HepG2 (cell line): Measurements from ENCODE around the gene ALDH3B1. TPM values are rescaled to one million over a fixed set of nuclear protein-coding genes. Genes with fewer than 3 reads are reported as not detected.

Experiments
- ARID2 ChIP-seq: sonication (generic); formaldehyde crosslinking; IDR thresholded peaks from 2 replicates; pipeline ENCODE4 v1.8.1; 2022; ENCODE audit warnings: mild to moderate bottlenecking, missing genetic modification reagents, borderline replicate concordance
- ARNTL ChIP-seq: sonication (generic); formaldehyde crosslinking; IDR thresholded peaks from 2 replicates; pipeline ENCODE4 v1.4.0; 2020; ENCODE audit warnings: mild to moderate bottlenecking, missing genetic modification reagents
- BRCA1 ChIP-seq: sonication (generic); formaldehyde crosslinking; IDR thresholded peaks from 2 replicates; pipeline ENCODE4 v1.4.0; 2020; ENCODE audit warnings: missing genetic modification reagents
- CHCHD3 ChIP-seq: sonication (generic); formaldehyde crosslinking; IDR thresholded peaks from 2 replicates; pipeline ENCODE4 v1.8.0; 2022; ENCODE audit warnings: mild to moderate bottlenecking, missing genetic modification reagents, moderate library complexity
- DBP ChIP-seq: sonication (generic); formaldehyde crosslinking; IDR thresholded peaks from 2 replicates; pipeline ENCODE4 v1.4.0; 2020; ENCODE audit warnings: missing genetic modification reagents; ENCODE audit errors: not compliant biosample characterization
- FOXA3 ChIP-seq: IDR thresholded peaks from 2 replicates; pipeline ENCODE4 v1.6.1; 2016; ENCODE audit warnings: missing genetic modification reagents, missing compliant biosample characterization
- GABPA ChIP-seq, 2 experiments: IDR thresholded peaks; 2 replicates each; pipeline ENCODE4 v1.6.1; 2011 to 2016; ENCODE audit warnings: low read depth in 2 of 2, low read length in 1 of 2, missing biosample characterization in 1 of 2, missing genetic modification characterization in 1 of 2
- GATAD2A ChIP-seq: IDR thresholded peaks from 2 replicates; pipeline ENCODE4 v1.6.1; 2016
- HDAC1 ChIP-seq: sonication (generic); formaldehyde crosslinking; IDR thresholded peaks from 2 replicates; pipeline ENCODE4 v1.5.1; 2020; ENCODE audit warnings: mild to moderate bottlenecking, missing genetic modification reagents
- ISL2 ChIP-seq: sonication (generic); formaldehyde crosslinking; IDR thresholded peaks from 2 replicates; pipeline ENCODE4 v1.5.0; 2020; ENCODE audit warnings: missing genetic modification reagents
- KLF11 ChIP-seq: IDR thresholded peaks from 2 replicates; pipeline ENCODE4 v1.6.1; 2016; ENCODE audit warnings: missing compliant biosample characterization
- KLF9 ChIP-seq: IDR thresholded peaks from 2 replicates; pipeline ENCODE4 v1.6.1; 2016; ENCODE audit warnings: low read depth
- LCORL ChIP-seq, 2 experiments: fragments of 450-650 bp in 1 of 2; sonication (generic) in 1 of 2; formaldehyde crosslinking in 1 of 2; IDR thresholded peaks; 2 replicates each; pipeline versions ENCODE4 v1.5.0 to v1.6.1; 2017 to 2020; ENCODE audit warnings: antibody characterized with exemption in 1 of 2, missing genetic modification reagents in 1 of 2
- MAFK ChIP-seq, 2 experiments: IDR thresholded peaks in 1 of 2; conservative IDR thresholded peaks in 1 of 2; 2 replicates each; pipeline ENCODE4 v1.6.1; 2011; ENCODE audit warnings: improper control_type of control experiment in 2 of 2, low read length in 2 of 2
- MEF2D ChIP-seq: sonication (generic); formaldehyde crosslinking; IDR thresholded peaks from 2 replicates; pipeline ENCODE4 v1.5.1; 2020; ENCODE audit warnings: mild to moderate bottlenecking, missing genetic modification reagents
- MEIS2 ChIP-seq: sonication (generic); formaldehyde crosslinking; IDR thresholded peaks from 2 replicates; pipeline ENCODE4 v1.9.0; 2021; ENCODE audit warnings: mild to moderate bottlenecking, missing genetic modification reagents
- POLR2G ChIP-seq: fragments of 200-400 bp; formaldehyde crosslinking; IDR thresholded peaks from 2 replicates; pipeline ENCODE4 v1.6.1; 2018; ENCODE audit warnings: mild to moderate bottlenecking, low read depth, low read length, moderate library complexity
- STAG1 ChIP-seq: sonication (generic); formaldehyde crosslinking; IDR thresholded peaks from 2 replicates; pipeline ENCODE4 v1.4.0; 2020; ENCODE audit warnings: missing genetic modification reagents
- TAF15 ChIP-seq: fragments of 200-400 bp; formaldehyde crosslinking; IDR thresholded peaks from one replicate; pipeline ENCODE4 v1.6.1; 2018; ENCODE audit warnings: mild to moderate bottlenecking, low read depth, low read length; ENCODE audit not compliant: poor library complexity, severe bottlenecking
- XRCC5 ChIP-seq: fragments of 200-400 bp; formaldehyde crosslinking; optimal IDR thresholded peaks from 2 replicates; pipeline ENCODE3; 2017; ENCODE audit warnings: mild to moderate bottlenecking, low read length
- ZBTB33 ChIP-seq: sonication (generic); formaldehyde crosslinking; IDR thresholded peaks from 2 replicates; pipeline ENCODE4 v1.4.0; 2020; ENCODE audit warnings: missing genetic modification reagents
- ZNF263 ChIP-seq: sonication (generic); formaldehyde crosslinking; IDR thresholded peaks from 2 replicates; pipeline ENCODE4 v1.4.0; 2020; ENCODE audit warnings: missing genetic modification reagents
- ZNF33A ChIP-seq: sonication (generic); formaldehyde crosslinking; IDR thresholded peaks from 2 replicates; pipeline ENCODE4 v1.5.1; 2020; ENCODE audit warnings: missing genetic modification reagents, mild to moderate bottlenecking, moderate library complexity, borderline replicate concordance
- ZNF670 ChIP-seq: sonication (generic); formaldehyde crosslinking; IDR thresholded peaks from 2 replicates; pipeline ENCODE4 v1.8.0; 2022; ENCODE audit warnings: mild to moderate bottlenecking, missing genetic modification reagents, borderline replicate concordance
- ZNF773 ChIP-seq: sonication (generic); formaldehyde crosslinking; IDR thresholded peaks from 2 replicates; pipeline ENCODE4 v1.4.0; 2020; ENCODE audit warnings: missing genetic modification reagents, borderline replicate concordance
- polyA plus RNA-seq, 8 experiments: library from polyadenylated mRNA; depleted of rRNA in 3 of 8; stranded (reverse) in 7 of 8; unstranded in 1 of 8; fragments of >200 nt; fragmentation: Illumina TruSeq in 4 of 8; extraction: Trizol in 4 of 8; gene quantifications; 2 replicates each; pipeline versions ENCODE4 v1.2.1 to v1.2.3, GENCODE V29; 2011 to 2016; ENCODE audit warnings: low read depth in 4 of 8, missing spikeins in 1 of 8, mixed read lengths in 1 of 8; ENCODE audit not compliant: insufficient read depth in 1 of 8
- total RNA-seq, 5 experiments: library from RNA; depleted of rRNA; stranded (reverse); fragments of >200 nt; fragmentation: Illumina TruSeq; extraction: Trizol; gene quantifications; 2 replicates each; pipeline ENCODE4 v1.2.3, GENCODE V29; 2016; ENCODE audit warnings: low read depth in 1 of 5
- TF ChIP-seq, protein P1 (sequence below): sonication (generic); formaldehyde crosslinking; IDR thresholded peaks from 2 replicates; pipeline ENCODE4 v1.5.0; 2020; ENCODE audit warnings: missing genetic modification reagents

Gene ALDH3B1
- total and polyA plus RNA-seq, 2 of the 13 experiments (the other 11 are each of a cell fraction or from before 2014, with no cell fraction given): 4.0 to 6.7 TPM

DNA sequence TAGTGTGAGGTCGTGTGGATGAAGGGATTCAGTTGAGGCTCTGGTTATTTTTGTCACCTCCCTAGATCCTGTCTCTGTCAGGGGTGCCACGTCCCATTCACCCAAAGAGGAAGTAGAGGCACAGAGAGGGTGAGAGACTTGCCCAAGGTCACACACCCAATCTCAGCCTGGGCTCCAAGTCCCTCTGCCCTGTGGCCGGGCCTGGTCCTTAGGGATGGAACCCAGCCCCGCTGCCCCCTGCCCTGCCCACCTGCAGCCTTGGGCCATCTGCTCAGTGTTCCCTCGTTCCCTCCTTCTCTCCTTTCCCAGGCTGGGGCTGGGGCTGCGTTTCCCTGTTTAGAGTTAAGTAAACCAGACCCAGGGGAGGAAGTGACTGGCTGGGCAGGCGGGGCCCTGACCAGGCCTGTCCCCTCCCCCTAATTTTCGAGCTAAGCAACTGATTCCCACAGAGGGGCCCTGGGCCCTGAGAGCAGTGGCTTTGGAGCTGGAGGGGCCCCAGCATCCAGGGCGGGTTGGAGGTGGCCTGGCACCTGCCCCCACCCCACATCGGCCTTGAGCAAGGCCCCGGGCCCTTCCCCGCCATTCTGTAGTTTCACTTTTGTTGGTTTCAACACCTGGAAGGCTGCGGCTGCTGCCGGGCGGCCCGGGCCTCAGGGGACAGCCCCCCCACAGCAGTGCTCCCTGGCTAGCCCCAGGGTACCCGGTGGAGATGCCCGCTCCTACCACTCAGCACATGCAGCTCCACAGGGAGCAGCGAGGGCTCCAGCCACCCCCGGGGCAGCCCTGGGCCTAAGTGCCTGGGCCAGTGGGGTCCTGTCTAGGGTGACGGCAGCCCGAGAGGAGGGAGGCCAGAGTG is 30.2 kb downstream of the ALDH3B1 start (continued):
- TF ChIP-seq, protein P1, sequence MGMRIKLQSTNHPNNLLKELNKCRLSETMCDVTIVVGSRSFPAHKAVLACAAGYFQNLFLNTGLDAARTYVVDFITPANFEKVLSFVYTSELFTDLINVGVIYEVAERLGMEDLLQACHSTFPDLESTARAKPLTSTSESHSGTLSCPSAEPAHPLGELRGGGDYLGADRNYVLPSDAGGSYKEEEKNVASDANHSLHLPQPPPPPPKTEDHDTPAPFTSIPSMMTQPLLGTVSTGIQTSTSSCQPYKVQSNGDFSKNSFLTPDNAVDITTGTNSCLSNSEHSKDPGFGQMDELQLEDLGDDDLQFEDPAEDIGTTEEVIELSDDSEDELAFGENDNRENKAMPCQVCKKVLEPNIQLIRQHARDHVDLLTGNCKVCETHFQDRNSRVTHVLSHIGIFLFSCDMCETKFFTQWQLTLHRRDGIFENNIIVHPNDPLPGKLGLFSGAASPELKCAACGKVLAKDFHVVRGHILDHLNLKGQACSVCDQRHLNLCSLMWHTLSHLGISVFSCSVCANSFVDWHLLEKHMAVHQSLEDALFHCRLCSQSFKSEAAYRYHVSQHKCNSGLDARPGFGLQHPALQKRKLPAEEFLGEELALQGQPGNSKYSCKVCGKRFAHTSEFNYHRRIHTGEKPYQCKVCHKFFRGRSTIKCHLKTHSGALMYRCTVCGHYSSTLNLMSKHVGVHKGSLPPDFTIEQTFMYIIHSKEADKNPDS (CRISPR knock-in tag): peak; percentile 49; the same call in 1 of the 2 replicates
- no peak for TF ChIP-seq LCORL (IDR thresholded peaks at IDR 0.05)
- TF ChIP-seq LCORL (CRISPR knock-in tag; IDR thresholded peaks at IDR 0.05): peak; percentile 84
- TF ChIP-seq HDAC1 (CRISPR knock-in tag): peak; percentile 10; the same call in 1 of the 2 replicates
- TF ChIP-seq ZNF670 (CRISPR knock-in tag): no peak
- TF ChIP-seq ZNF263 (CRISPR knock-in tag): peak; percentile 49; the same call in 1 of the 2 replicates
- TF ChIP-seq XRCC5: no peak
- no peak for TF ChIP-seq KLF9 (CRISPR knock-in tag)
- TF ChIP-seq GATAD2A (CRISPR knock-in tag): no peak
- peak; percentile 64 for TF ChIP-seq POLR2G
- no peak for TF ChIP-seq ZNF33A (CRISPR knock-in tag)
- no peak for TF ChIP-seq MEIS2 (CRISPR knock-in tag)
- TF ChIP-seq ARID2 (CRISPR knock-in tag): no peak
- no peak for TF ChIP-seq ARNTL
- no peak for TF ChIP-seq BRCA1
- peak; percentile 1; the same call in 1 of the 2 replicates for TF ChIP-seq STAG1 (CRISPR knock-in tag)
- no peak for TF ChIP-seq GABPA (IDR thresholded peaks at IDR 0.05; ENCODE audit: low read depth, low read length)
- peak; percentile 61 for TF ChIP-seq GABPA (CRISPR knock-in tag; IDR thresholded peaks at IDR 0.05; ENCODE audit: low read depth)
- no peak for TF ChIP-seq DBP (CRISPR knock-in tag)
- peak; percentile 21; the same call in 1 of the 2 replicates for TF ChIP-seq FOXA3 (CRISPR knock-in tag)
- TF ChIP-seq ISL2 (CRISPR knock-in tag): peak; percentile 52; the same call in 1 of the 2 replicates
- TF ChIP-seq MEF2D (CRISPR knock-in tag): 0 out of 2 replicates have a peak, but pooled peaks have one; percentile 54
- TF ChIP-seq KLF11 (CRISPR knock-in tag): no peak
- no peak for TF ChIP-seq CHCHD3 (CRISPR knock-in tag)
- peak; percentile 23 for TF ChIP-seq TAF15
- no peak for TF ChIP-seq ZNF773
- TF ChIP-seq MAFK (conservative IDR thresholded peaks at IDR 0.05 in 1 of 2, IDR thresholded peaks at IDR 0.05 in 1 of 2; ENCODE audit: low read length in 2 of 2): no peak
- no peak for TF ChIP-seq ZBTB33 (CRISPR knock-in tag)
